HG02970 (cell line): ENCODE results near the gene GRK1.
"Not testable (repeated sequence)": the region's sequence is repeated elsewhere in the genome, so short reads cannot be mapped to it uniquely, and the experiment has no call there.

Experiments
- ATAC-seq: cut with Tn5 transposase; IDR thresholded peaks from one replicate; pipeline ENCODE4 v1.9.1; 2021; ENCODE audit warnings: mild to moderate bottlenecking, moderate library complexity, moderate number of reproducible peaks; ENCODE audit not compliant: unreplicated experiment, low FRiP score

The GRK1 gene

DNA sequence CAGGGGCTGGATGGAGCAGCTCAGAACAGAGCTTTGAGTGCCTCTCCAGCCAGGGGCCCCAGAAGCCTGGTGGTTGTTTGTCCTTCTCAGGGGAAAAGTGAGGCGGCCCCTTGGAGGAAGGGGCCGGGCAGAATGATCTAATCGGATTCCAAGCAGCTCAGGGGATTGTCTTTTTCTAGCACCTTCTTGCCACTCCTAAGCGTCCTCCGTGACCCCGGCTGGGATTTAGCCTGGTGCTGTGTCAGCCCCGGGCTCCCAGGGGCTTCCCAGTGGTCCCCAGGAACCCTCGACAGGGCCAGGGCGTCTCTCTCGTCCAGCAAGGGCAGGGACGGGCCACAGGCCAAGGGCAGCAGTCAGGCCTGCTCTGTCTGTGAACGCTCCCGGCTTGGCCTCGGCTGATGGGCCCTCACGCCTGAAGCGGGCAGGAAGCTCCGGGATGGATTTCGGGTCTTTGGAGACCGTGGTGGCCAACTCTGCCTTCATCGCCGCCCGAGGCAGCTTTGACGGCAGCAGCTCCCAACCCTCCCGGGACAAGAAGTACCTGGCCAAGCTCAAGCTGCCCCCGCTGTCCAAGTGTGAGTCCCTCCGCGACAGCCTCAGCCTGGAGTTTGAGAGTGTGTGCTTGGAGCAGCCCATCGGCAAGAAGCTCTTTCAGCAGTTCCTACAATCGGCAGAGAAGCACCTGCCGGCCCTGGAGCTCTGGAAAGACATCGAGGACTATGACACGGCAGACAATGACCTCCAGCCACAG lies at the start of gene GRK1:
Gene GRK1 (plus strand): TSS at position 269 of the 751 bp plus-strand sequence. CDS start 168 bp downstream, at position 437.
- ATAC-seq, result no peak

DNA sequence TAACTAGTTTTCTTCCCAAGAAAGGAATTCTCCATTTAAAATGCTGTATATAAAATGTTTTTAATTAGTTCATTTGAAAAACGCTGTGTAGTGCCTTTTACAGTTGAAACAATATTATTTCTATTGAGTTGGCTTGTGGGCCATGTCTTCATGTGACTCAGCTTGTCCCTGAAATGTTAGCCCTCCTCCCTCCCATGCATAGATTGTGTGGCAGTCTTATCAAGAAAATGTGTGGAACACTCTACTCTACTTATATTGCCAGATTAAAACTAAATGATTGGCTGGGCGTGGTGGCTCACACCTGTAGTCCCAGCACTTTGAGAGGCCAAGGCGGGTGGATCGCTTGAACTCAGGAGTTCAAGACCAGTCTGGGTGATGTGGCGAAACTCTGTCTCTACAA lies 49.1 kb upstream of the GRK1 start:
- ATAC-seq, result no peak

DNA sequence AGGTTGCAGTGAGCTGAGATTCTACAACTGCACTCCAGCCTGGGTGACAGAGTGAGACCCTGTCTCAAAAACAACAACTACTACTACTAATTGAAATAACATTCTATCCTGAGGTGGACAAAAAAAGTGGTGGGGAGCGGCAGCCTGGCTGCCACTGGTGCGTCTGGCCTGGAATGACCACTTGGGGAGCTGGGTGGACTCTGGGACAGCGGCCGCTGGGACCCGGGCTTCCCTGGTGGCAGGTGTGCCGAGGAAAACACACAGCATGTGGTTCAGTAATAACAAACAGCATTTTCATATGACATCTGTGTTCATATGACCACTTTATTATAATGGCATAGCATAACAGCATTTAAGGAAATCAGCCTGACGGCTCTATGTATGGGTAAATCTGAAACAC lies 48.6 kb upstream of the GRK1 start:
- ATAC-seq, result no peak

DNA sequence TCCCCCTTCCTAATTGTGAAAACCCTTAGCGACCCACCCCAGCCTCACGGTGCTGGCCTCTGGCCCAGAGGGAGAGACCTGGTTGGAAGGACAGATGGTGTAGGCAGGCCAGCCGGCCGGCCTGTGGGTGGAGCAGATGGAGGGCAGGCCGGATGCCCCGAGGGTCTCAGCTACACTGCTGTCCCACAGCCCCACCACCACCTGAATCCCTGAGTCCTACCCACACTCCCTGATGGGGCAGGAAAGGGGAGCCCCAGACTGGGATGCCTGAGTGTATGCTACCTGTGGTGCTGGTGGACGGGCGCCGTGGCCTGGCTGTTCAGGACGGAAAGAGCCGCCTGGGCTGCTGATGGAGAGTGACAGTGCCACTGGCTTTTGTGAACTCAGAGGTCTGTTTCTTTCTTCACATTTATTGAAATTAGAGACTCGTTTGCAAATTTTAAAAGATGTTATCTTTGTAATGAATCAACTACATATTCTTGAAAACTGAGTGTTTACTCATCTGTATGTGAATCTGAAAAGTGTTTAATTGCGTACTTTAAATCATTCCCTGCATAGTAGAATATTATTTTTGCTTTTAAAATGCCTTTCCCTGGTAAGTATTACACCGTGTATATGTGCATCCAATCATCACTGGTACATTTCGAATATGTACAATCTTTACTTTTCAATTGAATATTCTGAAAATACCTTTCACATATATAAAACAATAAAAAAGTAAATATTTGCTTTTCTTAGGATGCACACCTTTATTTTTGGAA lies 46.8 kb upstream of the GRK1 start:
- no peak for ATAC-seq

DNA sequence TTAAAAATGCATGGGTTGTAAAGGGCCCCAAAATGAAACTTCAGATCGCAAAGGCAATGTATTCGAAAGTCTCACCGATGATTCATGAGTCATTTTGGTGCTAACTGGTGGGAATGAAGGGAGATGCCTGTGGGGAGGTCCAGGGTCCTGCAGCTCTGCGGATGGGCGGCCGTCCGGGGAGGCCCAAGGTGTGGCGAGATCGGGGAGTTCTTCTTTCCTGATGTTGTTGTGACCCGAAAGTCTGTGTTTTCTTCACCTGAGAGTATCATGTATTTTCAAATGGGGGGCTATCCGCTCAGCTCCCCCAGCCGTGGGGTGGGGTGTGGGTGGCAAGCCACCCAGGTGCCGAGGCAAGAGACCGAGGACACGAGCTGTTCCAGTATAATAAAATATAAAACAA lies 46.0 kb upstream of the GRK1 start:
- ATAC-seq, result no peak

DNA sequence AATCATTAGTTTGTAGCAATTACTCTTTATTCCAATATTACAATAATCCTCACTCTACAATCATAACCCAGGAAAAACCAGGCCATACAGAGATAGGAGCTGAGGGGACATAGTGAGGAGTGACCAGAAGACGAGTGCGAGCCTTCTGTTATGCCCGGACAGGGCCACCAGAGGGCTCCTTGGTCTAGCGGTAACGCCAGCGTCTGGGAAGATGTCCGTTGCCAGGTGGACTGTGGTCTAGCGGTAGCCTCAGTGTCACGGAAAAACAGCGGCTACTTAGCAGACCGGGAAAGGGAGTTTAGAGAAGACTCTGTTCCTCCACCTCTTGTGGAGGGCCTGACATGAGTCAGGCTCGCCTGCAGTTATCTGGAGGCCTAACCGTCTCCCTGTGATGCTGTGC lies 45.5 kb upstream of the GRK1 start:
- not testable (repeated sequence) for ATAC-seq

DNA sequence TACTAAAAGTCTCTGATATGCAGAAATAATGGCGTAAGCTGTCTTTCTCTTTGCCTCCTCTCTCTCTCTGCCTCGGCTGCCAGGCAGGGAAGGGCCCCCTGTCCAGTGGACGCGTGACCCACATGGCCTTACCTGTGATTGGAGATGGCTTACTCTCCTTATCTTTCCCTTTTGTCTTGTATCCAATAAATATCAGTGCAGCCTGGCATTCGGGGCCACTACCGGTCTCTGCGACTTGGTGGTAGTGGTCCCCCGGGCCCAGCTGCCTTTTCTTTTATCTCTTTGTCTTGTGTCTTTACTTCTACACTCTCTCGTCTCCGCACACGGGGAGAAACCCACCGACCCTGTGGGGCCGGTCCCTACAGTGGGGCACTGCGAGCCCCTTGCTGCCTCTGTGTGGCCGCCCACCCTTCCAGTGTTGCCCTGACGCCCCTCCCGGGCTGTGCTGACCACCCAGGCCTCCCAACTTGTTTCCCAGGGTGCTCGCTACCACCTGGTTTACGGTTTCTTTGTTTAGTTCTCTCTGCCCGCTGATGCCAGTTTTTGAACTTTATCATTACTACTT lies 45.0 kb upstream of the GRK1 start:
- not testable (repeated sequence) for ATAC-seq

DNA sequence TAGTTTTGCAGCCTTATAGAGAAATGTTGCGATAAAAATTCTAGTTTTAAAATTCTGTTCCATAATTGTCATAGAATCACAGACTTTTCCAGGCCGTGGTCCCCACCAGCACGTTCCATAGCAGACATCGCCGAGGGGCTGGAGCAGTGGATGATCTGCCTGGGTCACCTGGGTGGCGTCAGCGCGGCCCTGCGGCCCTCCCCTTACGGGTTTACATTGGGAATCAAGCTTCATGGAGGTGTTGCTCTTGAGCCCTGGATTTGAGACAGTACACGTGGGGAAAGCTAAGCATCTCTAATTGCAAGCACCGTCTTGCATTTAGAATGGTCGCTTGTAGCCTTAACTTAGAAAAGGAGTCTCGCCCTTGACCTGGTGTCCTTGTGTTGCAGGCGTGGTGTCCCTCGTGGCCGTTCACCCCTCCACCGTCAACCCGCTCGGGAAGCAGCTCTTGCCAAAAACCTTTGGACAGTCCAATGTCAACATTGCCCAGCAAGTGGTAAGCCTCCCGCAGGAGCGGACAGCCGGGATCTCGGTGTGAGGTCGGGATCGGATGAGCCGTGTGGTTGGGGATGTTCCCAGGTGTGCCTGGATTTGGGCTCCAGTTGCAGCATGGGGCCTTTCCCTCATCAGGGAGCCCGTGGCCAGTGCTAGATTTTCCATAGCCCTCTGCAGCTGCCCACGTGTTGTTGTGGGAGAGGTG lies 44.1 kb upstream of the GRK1 start:
- no peak for ATAC-seq

DNA sequence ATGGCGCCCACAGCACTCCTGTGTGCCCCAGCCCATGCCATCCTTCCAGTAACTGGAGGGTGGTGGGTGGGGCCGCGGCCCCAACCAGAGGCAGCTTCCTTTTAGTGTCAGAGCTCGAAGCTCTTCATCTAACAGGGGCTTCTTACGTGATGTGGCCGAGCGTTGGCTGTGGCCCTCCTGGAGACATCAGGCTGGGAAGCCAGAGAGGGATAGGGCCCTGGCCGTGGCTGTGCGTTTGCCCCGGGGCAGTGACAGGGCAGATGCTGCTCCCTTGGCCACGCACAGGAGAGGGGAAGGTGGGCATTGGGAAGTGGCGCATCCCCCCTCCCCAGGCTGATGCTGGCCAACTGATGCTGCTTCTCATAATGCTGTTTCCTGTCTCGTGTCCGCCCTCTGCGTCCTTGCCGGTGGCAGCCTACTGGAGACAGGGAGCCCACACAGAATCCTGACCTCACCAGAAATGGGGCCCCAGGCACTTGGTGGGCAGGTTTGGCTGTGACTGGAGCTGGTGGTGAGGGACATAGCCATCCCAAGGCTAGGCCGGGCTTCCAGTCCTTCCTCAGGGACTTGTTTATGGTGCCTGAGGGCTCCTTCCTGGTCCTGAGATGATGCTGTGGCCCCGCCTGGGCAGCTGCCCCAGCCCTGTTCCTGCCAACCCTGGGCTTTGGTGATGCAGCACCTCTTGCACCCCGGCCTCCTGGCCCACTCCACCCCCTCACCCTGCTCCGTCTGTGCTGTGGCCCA lies 43.4 kb upstream of the GRK1 start:
- no peak for ATAC-seq

DNA sequence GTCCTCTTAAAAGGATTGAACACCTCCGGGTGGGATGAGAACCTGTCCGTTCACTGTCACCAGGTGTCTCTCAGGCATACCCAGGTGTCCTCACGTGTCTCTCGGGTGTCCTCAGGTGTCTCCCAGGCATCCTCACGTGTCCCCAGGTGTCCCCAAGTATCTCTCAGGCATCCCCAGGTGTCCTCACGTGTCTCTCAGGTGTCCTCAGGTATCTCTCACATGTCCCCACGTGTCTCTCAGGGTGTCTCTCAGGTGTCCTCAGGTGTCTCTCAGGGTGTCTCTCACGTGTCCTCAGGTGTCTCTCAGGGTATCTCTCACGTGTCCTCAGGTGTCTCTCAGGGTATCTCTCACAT lies 42.8 kb upstream of the GRK1 start:
- no peak for ATAC-seq

DNA sequence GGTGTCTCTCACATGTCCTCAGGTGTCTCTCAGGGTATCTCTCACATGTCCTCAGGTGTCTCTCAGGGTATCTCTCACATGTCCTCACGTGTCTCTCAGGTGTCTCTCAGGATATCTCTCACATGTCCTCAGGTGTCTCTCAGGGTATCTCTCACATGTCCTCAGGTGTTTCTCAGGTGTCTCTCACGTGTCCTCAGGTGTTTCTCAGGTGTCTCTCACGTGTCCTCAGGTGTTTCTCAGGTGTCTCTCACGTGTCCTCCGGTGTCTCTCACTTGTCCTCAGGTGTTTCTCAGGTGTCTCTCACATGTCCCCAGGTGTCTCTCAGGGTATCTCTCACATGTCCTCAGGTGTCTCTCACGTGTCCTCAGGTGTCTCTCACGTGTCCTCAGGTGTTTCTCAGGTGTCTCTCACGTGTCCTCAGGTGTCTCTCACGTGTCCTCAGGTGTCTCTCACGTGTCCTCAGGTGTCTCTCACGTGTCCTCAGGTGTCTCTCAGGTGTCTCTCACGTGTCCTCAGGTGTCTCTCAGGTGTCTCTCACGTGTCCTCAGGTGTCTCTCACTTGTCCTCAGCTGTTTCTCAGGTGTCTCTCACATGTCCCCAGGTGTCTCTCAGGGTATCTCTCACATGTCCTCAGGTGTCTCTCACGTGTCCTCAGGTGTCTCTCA lies 42.2 kb upstream of the GRK1 start:
- ATAC-seq, result not testable (repeated sequence)

DNA sequence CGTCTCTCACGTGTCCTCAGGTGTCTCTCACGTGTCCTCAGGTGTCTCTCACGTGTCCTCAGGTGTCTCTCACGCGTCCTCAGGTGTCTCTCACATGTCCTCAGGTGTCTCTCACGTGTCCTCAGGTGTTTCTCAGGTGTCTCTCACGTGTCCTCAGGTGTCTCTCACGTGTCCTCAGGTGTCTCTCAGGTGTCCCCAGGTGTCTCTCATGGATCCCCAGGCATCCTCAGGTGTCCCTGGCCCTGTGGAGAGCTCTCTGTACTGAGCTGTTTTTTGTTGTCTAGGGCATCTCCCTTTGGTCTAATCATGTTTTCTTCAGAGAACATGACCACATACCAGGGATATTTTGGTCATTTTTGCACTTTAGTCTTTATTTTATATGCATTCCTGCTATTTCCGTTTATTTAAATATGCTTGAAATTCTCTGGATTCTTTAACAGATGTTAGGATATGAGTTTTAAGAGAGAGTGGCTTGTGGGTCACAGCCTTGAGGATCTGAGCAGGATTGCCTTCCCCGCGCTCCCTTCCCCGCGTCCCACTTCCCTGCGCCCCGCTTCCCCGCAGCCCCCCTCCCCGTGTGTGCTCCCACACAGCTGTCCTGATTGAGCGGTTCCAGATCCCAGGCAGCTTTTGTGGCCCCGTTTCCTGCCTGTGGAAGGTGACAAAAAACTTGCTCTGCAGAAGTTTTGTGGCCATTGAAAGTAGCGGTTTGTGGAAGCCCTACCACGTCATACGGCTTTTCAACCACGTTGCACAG lies 40.9 kb upstream of the GRK1 start:
- no peak for ATAC-seq

DNA sequence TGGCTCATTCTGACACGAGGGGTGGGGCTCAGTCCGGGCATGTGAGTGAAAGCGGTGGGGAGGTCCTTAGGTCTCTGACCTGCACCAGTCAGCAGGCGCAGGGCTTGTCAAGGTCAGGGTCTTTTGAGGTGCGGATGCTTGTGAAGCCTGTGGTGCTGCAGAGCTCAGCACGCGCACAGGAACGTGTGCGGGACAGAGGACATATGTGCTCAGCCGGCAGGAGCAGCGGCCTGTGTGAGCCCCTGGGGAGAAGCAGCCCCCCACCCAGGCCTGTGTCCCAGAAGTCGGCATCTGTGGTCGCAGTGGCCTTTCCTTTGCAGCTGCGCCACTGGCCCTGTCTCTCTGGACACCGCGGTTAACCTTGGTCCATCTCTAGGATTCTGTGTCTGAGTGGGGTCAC lies 39.9 kb upstream of the GRK1 start:
- no peak for ATAC-seq

DNA sequence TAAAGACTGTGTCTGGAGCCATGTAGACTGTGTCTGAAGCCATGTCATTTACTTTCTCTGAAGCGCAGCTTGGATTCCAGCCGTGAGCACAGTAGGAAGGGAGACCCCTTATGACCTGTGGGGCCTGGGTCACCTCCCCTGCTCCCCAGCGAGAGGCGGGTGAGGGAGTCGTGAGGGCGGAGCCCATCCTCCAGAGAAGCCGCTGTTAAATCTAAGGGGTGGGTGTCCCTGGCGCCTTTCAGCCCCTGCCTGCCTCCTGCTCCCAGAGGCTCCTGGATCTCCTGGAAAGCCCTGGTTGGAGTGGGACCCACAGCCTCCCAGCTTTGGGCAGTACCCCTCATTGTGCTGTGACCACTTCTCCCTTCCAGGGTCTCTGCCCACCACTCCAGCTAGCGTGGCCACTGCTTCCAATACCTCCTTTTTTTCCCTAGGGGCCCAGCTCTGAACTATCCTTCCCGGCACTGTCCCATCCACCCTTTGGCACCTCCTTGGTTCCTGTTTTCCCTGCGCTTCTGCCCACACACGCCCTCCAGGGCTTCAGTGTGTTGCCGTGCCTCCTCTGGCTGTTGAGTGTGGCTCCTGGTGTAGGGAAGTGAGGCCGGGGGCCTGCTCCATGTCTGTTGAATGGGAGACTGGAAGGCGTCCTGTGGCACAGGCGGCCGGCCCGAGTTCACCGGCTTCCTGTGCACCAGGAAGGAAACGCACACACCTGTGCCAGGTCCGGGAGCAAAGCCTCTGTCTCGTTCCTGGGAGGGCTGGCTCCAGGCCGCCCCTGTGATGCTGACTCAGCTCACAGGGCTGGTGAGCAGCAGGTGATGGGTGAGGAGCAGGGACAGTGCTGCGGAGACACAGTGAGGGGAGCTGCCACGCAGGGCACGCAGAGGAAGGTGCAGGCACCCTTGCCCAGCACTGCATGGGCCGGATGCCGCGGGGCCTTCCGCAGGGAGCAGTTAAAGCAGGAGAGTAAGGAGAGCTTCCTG lies 38.4 kb upstream of the GRK1 start:
- no peak for ATAC-seq

DNA sequence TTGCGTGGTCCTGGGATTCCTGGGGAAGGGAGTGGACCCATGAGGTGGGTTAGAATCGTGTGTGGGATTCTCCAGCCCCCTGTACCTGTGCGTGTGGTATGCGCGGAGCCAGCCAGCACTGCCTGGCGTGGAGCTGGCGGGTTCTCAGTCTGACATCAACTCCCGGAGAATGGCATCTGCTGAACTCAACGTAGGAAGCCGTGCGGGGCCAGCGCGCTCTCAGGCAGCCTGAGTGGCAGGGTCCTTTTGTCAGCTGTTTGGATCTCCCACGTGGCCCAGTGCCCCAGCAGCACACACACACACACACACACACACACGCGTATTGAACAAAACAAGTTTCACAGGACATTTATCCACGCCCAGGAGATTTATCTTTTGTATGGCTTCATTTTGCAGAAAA lies 37.2 kb upstream of the GRK1 start:
- no peak for ATAC-seq

DNA sequence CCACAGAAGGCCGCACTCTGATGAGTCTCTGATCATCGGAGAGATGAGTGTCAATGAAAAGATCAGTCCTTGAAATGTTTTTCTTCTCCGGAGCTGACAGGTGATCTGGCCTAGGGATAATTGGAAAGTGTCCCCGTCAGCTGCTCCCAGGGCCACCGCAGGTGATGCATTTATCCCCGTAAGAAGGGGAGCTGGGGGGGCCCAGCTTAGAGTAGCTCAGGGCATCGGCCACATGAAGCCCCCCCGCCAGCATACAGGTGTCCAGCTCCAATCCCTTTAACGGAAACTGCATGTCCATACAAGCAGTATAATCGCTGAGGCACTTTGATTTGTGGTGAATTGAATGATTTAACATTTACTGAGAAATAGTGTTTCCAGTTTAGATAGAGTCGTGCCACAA lies 36.7 kb upstream of the GRK1 start:
- ATAC-seq, result no peak

DNA sequence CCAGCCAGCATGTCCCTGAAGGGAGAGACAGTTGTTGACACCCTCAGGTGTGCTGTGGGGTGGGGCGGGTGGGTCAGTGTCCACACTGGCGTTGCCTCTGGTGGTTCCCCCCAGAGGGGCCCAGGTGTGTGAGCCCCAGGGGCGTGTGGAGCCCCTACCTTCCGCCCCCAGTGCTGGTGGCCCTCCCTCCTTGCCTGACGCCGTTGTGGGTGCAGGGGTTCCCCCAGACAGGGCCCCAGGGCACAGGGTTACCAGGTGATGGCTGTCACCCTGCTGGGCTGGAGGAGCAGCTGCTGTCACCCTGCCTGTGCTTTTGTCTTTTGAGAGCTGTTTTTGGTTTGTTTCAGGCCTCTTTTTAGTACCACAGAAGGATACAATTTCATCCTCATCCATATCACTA lies 36.2 kb upstream of the GRK1 start:
- ATAC-seq, result no peak
